K562 (cell line): ENCODE measurements around the gene ASIC3. TPM values are rescaled to one million over a fixed set of nuclear protein-coding genes. Genes with fewer than 3 reads are reported as not detected.
A peak's percentile ranks its signal among the peaks of the same experiment; 100 is the strongest.

Source experiments
- CREB3L1 ChIP-seq: fragments of 450-650 bp; IDR thresholded peaks from 2 replicates; pipeline ENCODE4 v1.6.1; 2014; ENCODE audit warnings: low read depth, mild to moderate bottlenecking, moderate library complexity, borderline replicate concordance
- CREB5 ChIP-seq: fragments of 250-450 bp; sonication (Bioruptor Pico); IDR thresholded peaks from 2 replicates; pipeline ENCODE4 v1.5.0; 2020; ENCODE audit warnings: mild to moderate bottlenecking
- E2F4 ChIP-seq: sonication (generic); formaldehyde crosslinking; IDR thresholded peaks from 2 replicates; pipeline ENCODE4 v1.8.0; 2022; ENCODE audit warnings: mild to moderate bottlenecking, low read depth, missing genetic modification reagents
- NBN ChIP-seq: fragments of 450-650 bp; IDR thresholded peaks from 2 replicates; pipeline ENCODE4 v1.6.1; 2016; ENCODE audit warnings: low read depth, mild to moderate bottlenecking
- NCOA2 ChIP-seq, 2 experiments: fragments of 450-650 bp; IDR thresholded peaks; 2 replicates each; pipeline ENCODE4 v1.6.1; 2018; ENCODE audit warnings: mild to moderate bottlenecking in 2 of 2, moderate library complexity in 1 of 2; ENCODE audit not compliant: partially characterized antibody in 2 of 2
- NR1H2 ChIP-seq: sonication (generic); formaldehyde crosslinking; IDR thresholded peaks from 2 replicates; pipeline ENCODE4 v1.4.0; 2020; ENCODE audit warnings: mild to moderate bottlenecking, missing genetic modification reagents
- RFX5 ChIP-seq: IDR thresholded peaks from 2 replicates; pipeline ENCODE4 v1.6.1; 2011; ENCODE audit warnings: low read depth, mild to moderate bottlenecking, improper control_type of control experiment, low read length
- TAL1 ChIP-seq: fragments of 450-650 bp; IDR thresholded peaks from 2 replicates; pipeline ENCODE4 v1.6.1; 2016; ENCODE audit warnings: mild to moderate bottlenecking
- THRA ChIP-seq: fragments of 450-650 bp; IDR thresholded peaks from 2 replicates; pipeline ENCODE4 v1.6.1; 2017; ENCODE audit warnings: mild to moderate bottlenecking, moderate library complexity
- THRB ChIP-seq: fragments of 450-650 bp; formaldehyde crosslinking; conservative IDR thresholded peaks from 2 replicates; pipeline ENCODE4 v1.4.0; 2022; ENCODE audit warnings: mild to moderate bottlenecking, missing genetic modification characterization
- ZBTB5 ChIP-seq: fragments of 450-650 bp; IDR thresholded peaks from 2 replicates; pipeline ENCODE4 v1.6.1; 2017; ENCODE audit warnings: antibody characterized with exemption
- ZFP91 ChIP-seq: sonication (generic); formaldehyde crosslinking; IDR thresholded peaks from 2 replicates; pipeline ENCODE4 v1.8.0; 2022; ENCODE audit warnings: mild to moderate bottlenecking, missing genetic modification reagents
- ZNF668 ChIP-seq: fragments of 250-450 bp; sonication (Bioruptor Pico); IDR thresholded peaks from 2 replicates; pipeline ENCODE4 v1.8.0; 2022; ENCODE audit warnings: mild to moderate bottlenecking, inconsistent platforms
- polyA plus RNA-seq, 8 experiments: library from polyadenylated mRNA; depleted of rRNA in 4 of 8; stranded (reverse) in 5 of 8; unstranded in 3 of 8; fragments of >200 nt; fragmentation: Nextera tagmentation in 2 of 8; fragmentation: Illumina TruSeq in 1 of 8; extraction: Ambion mirVana in 2 of 8; extraction: Trizol in 1 of 8; gene quantifications; 2 replicates each; pipeline versions ENCODE4 v1.2.1 to v1.2.3, GENCODE V29; 2011 to 2014; ENCODE audit warnings: inconsistent platforms in 1 of 8, missing spikeins in 1 of 8
- total RNA-seq, 7 experiments: library from RNA; depleted of rRNA in 6 of 7; stranded (reverse); fragments of >200 nt in 6 of 7; fragmentation: Illumina TruSeq in 2 of 7; extraction: Trizol in 2 of 7; gene quantifications; 2 replicates each; pipeline versions ENCODE4 v1.2.1 to v1.2.3, GENCODE V29; 2011 to 2021; ENCODE audit warnings: low replicate concordance in 1 of 7

ASIC3 gene
- total and polyA plus RNA-seq, 9 of the 15 experiments (the other 6 are each of a cell fraction or from before 2014, with no cell fraction given): 0.11 to 5.0 (median 0.87) TPM

- TF ChIP-seq NCOA2 (IDR thresholded peaks at IDR 0.05; ENCODE audit: partially characterized antibody in 2 of 2) (no peak), THRA (no peak), NBN (peak; percentile 62; the same call in 1 of the 2 replicates), NR1H2 (CRISPR knock-in tag) (no peak), E2F4 (no peak), ZFP91 (CRISPR knock-in tag) (no peak), CREB3L1 (no peak), ZNF668 (CRISPR knock-in tag) (no peak), RFX5 (no peak), ZBTB5 (0 out of 2 replicates have a peak, but pooled peaks have one; percentile 14), TAL1 (no peak; the same call in 1 of the 2 replicates), THRB (CRISPR knock-in tag) (no peak), CREB5 (CRISPR knock-in tag) (no peak)
Observed at GRCh38 chr7:151059367-151060112, 11.2 kb downstream of the ASIC3 start, which contains the start of gene SLC4A2 (continued).
